GM10248 (cell line): ENCODE data around the gene FBXO47.

ENCODE experiments used
- CTCF ChIA-PET: fragments of 300-600 bp; sonication (Branson Sonifier 250); formaldehyde crosslinking; extraction: SDS; loops from one replicate; lab custom pipeline; 2021; ENCODE audit warnings: antibody characterized with exemption; lab: Yijun Ruan, JAX
- POLR2A ChIA-PET: fragments of 350-650 bp; sonication (Branson Sonifier 250); formaldehyde crosslinking; extraction: SDS; loops from one replicate; lab custom pipeline; 2020; ENCODE audit warnings: antibody characterized with exemption; lab: Yijun Ruan, JAX
- DNase-seq: peaks from one replicate; pipeline ENCODE4 v3.0.0; 2012; ENCODE audit errors: extremely low spot score
- TF ChIP-seq, protein P1 (sequence below): IDR thresholded peaks from 2 replicates; pipeline ENCODE4 v1.5.1; 2012; ENCODE audit warnings: mild to moderate bottlenecking, low read depth; ENCODE audit errors: extremely low read depth, missing control alignments, control extremely low read depth

The FBXO47 gene

DNA sequence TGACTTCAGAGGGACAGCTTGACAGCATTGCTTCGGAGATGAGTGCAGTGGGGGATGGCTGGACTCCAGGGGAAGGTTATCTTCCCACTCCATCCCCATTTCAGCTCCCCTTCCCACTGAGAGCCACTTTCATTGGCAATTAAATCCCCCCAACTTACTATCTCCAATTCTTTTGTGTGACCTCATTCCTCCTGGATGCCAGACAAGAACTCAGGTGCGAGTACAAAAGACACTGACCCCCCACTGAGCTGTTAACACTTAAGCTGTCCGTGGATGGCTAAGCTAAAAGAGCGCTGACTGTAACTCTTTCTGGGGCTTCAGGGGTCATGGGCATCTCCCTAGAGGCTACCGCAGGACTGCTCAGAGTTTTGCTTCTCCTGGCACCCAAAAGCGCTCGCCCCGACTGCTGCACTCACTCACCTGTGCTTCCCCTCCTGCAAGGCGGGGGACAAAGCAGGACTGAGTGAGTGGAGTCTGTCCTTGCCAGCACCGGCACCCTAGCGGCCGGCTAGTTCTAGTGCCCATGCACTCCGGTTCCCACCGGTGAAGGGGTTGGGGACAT is 44.8 kb upstream of the FBXO47 start:
- POLR2A ChIA-PET: interaction anchor here (0.6 kb wide), 1 partner anchor 162 kb away, joined by 3 read pairs; no protein-coding TSS in a partner anchor
- DNase-seq: no peak
- TF ChIP-seq, protein P1, sequence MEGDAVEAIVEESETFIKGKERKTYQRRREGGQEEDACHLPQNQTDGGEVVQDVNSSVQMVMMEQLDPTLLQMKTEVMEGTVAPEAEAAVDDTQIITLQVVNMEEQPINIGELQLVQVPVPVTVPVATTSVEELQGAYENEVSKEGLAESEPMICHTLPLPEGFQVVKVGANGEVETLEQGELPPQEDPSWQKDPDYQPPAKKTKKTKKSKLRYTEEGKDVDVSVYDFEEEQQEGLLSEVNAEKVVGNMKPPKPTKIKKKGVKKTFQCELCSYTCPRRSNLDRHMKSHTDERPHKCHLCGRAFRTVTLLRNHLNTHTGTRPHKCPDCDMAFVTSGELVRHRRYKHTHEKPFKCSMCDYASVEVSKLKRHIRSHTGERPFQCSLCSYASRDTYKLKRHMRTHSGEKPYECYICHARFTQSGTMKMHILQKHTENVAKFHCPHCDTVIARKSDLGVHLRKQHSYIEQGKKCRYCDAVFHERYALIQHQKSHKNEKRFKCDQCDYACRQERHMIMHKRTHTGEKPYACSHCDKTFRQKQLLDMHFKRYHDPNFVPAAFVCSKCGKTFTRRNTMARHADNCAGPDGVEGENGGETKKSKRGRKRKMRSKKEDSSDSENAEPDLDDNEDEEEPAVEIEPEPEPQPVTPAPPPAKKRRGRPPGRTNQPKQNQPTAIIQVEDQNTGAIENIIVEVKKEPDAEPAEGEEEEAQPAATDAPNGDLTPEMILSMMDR: no peak
- CTCF ChIA-PET: interaction anchor here (0.9 kb wide), 1 partner anchor 153 kb away, joined by 3 read pairs; no protein-coding TSS in a partner anchor

DNA sequence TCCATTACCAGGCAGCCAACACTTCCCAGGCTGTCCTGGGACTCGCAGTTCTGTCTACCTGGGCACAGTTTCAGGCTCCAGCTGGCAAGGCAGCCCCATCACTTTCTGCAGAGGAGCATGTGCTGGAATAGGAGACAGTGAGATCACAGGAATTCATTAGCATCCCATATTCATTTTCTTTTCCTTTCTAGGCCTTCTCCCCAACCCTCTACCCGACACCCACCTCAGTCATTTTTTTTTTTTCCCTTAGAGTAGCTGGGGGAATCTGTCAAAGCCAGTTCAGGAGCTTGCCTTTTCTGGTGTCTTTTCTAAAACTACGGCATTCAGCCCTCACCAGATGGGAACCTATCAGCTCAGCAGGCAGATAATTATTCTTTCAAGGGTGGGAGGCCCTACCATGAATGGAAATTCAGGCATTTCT is 42.4 kb upstream of the FBXO47 start:
- CTCF ChIA-PET: interaction anchor here (1.0 to 1.6 kb wide), 2 partner anchors 18 to 26 kb away, joined by 3 to 6 read pairs; no protein-coding TSS in a partner anchor

DNA sequence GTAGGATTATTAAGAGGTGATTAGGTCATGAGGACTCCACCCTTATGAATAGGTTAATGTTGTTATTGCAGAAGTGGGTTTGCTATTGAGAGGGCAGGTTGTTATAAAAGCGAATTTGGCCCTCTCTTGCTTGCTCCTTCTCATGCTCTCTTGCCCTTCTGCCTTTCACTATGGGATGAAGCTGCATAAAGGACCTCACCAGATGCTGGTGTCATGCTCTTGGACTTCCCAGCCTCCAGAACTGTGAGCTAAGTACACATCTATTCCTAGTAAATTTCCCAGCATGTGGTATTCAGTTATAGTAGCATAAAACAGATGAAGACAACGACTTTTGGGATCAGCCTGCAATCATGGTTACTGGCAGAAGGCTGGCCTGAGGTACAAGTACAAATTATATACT is 41.4 kb upstream of the FBXO47 start:
- CTCF ChIA-PET: interaction anchor here (1.0 to 1.1 kb wide), 2 partner anchors 10 to 17 kb away, joined by 3 read pairs; no protein-coding TSS in a partner anchor
- TF ChIP-seq, protein P1: no peak
- POLR2A ChIA-PET: no interaction called here
- no peak for DNase-seq

More for the DNA sequence above, 42.4 kb upstream of the FBXO47 start:
- POLR2A ChIA-PET: no interaction called here
- TF ChIP-seq, protein P1: no peak
- no peak for DNase-seq

DNA sequence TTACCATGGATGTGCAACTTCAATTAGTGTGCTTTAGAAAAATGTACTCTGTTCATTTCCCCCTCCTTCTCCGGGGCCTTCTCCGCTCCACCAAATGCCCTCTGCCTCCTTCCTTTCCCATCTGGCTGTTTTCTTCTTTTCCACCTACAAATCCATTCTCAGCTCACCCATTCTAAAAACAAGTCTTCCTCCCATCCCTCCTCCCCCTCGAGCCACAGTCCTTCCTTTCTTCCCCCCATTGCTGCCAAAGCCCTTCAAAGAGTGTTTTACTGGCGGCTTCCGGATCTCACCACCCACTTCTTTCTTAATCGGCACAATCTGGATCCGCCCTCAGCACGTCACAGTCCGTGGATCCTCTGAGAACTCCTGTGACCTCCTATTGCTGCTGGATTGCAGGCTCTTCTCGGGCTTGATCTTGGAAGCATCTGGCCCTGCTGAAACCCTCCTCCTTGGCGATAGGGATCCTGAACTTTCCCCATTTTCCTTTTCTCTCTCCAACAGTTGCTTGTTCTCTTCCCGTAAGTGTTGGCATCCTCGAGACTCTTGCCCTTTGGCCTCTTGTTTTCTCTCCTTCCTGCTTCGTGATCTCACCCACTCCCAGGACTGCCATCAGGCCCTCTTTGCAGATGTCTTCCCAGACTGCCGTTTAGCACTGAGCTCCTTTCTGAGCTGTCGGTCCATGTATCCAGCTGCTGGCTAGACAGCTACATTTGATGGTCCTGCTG is 36.0 kb upstream of the FBXO47 start:
- ChIA-PET POLR2A (no interaction called here), CTCF (no interaction called here)
- TF ChIP-seq, protein P1: no peak
- no peak for DNase-seq

DNA sequence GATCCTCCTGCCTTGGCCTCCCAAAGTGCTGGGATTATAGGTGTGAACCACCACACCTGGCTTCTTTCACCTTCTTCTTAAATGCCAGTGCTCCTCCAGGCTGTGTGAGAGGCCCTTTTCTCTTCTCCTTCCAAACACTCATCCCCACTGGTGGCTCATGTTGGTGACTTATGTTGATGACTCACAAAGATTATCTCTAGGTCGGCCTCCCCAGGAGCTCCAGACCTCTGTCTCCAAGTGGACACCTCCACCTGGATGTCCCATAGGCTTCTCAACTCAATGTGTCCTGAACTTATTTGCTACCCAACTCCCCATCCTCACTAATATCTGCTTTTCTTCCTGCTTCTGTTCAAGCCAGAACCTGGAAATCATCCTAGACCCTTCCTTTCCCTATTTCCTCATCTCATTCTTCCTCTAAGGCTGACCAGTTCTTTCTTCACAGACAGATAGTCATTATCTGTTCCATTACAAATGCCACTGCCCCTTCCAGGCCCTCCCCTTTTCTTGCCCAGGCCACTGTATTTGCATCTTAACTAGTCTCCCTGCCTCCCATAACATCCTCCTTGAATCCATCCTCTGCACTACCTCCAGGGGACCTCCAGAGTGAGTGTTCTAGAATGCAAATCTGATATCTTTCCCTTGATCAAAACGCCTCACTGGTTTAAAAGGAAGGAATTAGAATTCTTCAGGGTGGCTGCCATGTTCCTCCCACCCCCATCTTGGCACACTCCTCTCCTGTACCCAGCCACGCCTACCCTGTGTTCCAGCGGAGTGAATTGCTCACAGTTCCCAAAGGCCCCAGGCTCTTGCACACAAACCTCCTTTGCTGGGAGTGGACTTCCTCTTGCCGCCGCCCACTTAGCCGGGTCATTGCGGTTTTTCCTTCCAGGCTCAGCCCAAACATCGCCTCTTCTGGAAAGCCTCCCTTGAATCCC is 34.8 kb upstream of the FBXO47 start:
- ChIA-PET POLR2A (no interaction called here), CTCF (interaction anchor here (1.0 kb wide), 1 partner anchor 19 kb away, joined by 3 read pairs; no protein-coding TSS in a partner anchor)
- DNase-seq: no peak
- TF ChIP-seq, protein P1: no peak
